HepG2 (cell line): ENCODE data around the gene CATSPERD. TPM values are rescaled to one million over a fixed set of nuclear protein-coding genes. Genes with fewer than 3 reads are reported as not detected.

ENCODE experiments used
- ARNTL ChIP-seq: sonication (generic); formaldehyde crosslinking; IDR thresholded peaks from 2 replicates; pipeline ENCODE4 v1.4.0; 2020; ENCODE audit warnings: mild to moderate bottlenecking, missing genetic modification reagents
- CBX1 ChIP-seq: IDR thresholded peaks from one replicate; pipeline ENCODE4 v1.6.1; 2016; ENCODE audit warnings: antibody characterized with exemption, low read depth
- ISX ChIP-seq: sonication (generic); formaldehyde crosslinking; conservative IDR thresholded peaks from 2 replicates; pipeline ENCODE4 v1.5.0; 2020; ENCODE audit warnings: missing genetic modification reagents
- REST ChIP-seq, 2 experiments: IDR thresholded peaks; 2 replicates each; pipeline ENCODE4 v1.6.1; 2011 to 2012; ENCODE audit warnings: low read length in 2 of 2, borderline replicate concordance in 1 of 2, low read depth in 1 of 2, mild to moderate bottlenecking in 1 of 2, moderate library complexity in 1 of 2
- SOX6 ChIP-seq, 2 experiments: fragments of 450-650 bp in 1 of 2; sonication (generic) in 1 of 2; formaldehyde crosslinking in 1 of 2; IDR thresholded peaks; 2 replicates each; pipeline versions ENCODE4 v1.4.0 to v1.6.1; 2017 to 2020; ENCODE audit warnings: antibody characterized with exemption in 1 of 2, mild to moderate bottlenecking in 1 of 2, missing genetic modification reagents in 1 of 2
- ZNF317 ChIP-seq: sonication (generic); formaldehyde crosslinking; IDR thresholded peaks from 2 replicates; pipeline ENCODE4 v1.5.0; 2020; ENCODE audit warnings: mild to moderate bottlenecking, missing genetic modification reagents
- ZNF883 ChIP-seq: sonication (generic); formaldehyde crosslinking; IDR thresholded peaks from 2 replicates; pipeline ENCODE4 v1.5.1; 2020; ENCODE audit warnings: mild to moderate bottlenecking, missing genetic modification reagents; ENCODE audit errors: not compliant biosample characterization
- polyA plus RNA-seq, 8 experiments: library from polyadenylated mRNA; depleted of rRNA in 3 of 8; stranded (reverse) in 7 of 8; unstranded in 1 of 8; fragments of >200 nt; fragmentation: Illumina TruSeq in 4 of 8; extraction: Trizol in 4 of 8; gene quantifications; 2 replicates each; pipeline versions ENCODE4 v1.2.1 to v1.2.3, GENCODE V29; 2011 to 2016; ENCODE audit warnings: low read depth in 4 of 8, missing spikeins in 1 of 8, mixed read lengths in 1 of 8; ENCODE audit not compliant: insufficient read depth in 1 of 8
- total RNA-seq, 5 experiments: library from RNA; depleted of rRNA; stranded (reverse); fragments of >200 nt; fragmentation: Illumina TruSeq; extraction: Trizol; gene quantifications; 2 replicates each; pipeline ENCODE4 v1.2.3, GENCODE V29; 2016; ENCODE audit warnings: low read depth in 1 of 5

The CATSPERD gene
- total and polyA plus RNA-seq, 2 of the 13 experiments (the other 11 are each of a cell fraction or from before 2014, with no cell fraction given): 0.04 TPM; not detected in 1

- no peak for TF ChIP-seq REST (IDR thresholded peaks at IDR 0.05; ENCODE audit: borderline replicate concordance in 1 of 2, low read depth in 1 of 2, low read length in 2 of 2)
- no peak for TF ChIP-seq ARNTL (CRISPR knock-in tag)
- no peak for TF ChIP-seq CBX1
- TF ChIP-seq ISX: no peak
- no peak for TF ChIP-seq ZNF883
- no peak for TF ChIP-seq SOX6 (IDR thresholded peaks at IDR 0.05)
- TF ChIP-seq SOX6 (CRISPR knock-in tag; IDR thresholded peaks at IDR 0.05): no peak
- TF ChIP-seq ZNF317 (CRISPR knock-in tag): no peak
These were observed 77.8 kb downstream of the CATSPERD start (continued) for GRCh38 chr19:5798244-5798643.
